Heart right ventricle (tissue), 16 donors: ENCODE measurements around the gene CD79B. TPM values are rescaled to one million over a fixed set of nuclear protein-coding genes. Genes with fewer than 3 reads are reported as not detected.

Experiments used
- ATAC-seq, 8 donors: fragments of 200-7000 bp; cut with Tn5 transposase; one replicate each; pipeline ENCODE4 v1.9.1; 2020; ENCODE audit warnings: mild to moderate bottlenecking in 8 of 8, moderate library complexity in 8 of 8, moderate number of reproducible peaks in 1 of 8
- DNase-seq, 2 donors: peaks; one replicate each; pipeline ENCODE4 v3.0.0-alpha.2; 2020
- H3K27ac ChIP-seq, 10 donors: fragments of 200-600 bp; sonication (generic) in 2 of 10; one replicate each; pipeline versions ENCODE4 v1.5.0 to v1.8.0; 2020 to 2022; ENCODE audit warnings: mild to moderate bottlenecking in 3 of 10
- H3K27me3 ChIP-seq, 7 donors: fragments of 200-600 bp; one replicate each; pipeline ENCODE4 v1.8.0; 2021 to 2022; ENCODE audit warnings: mild to moderate bottlenecking in 2 of 7
- H3K36me3 ChIP-seq, 9 donors: fragments of 200-600 bp; sonication (generic) in 1 of 9; one replicate each; pipeline versions ENCODE4 v1.5.0 to v1.8.0; 2020 to 2022; ENCODE audit warnings: mild to moderate bottlenecking in 2 of 9
- H3K4me1 ChIP-seq, 9 donors: fragments of 200-600 bp; sonication (generic) in 1 of 9; one replicate each; pipeline versions ENCODE4 v1.5.0 to v1.8.0; 2020 to 2022; ENCODE audit warnings: mild to moderate bottlenecking in 4 of 9
- H3K4me3 ChIP-seq, 10 donors: fragments of 200-600 bp; sonication (generic) in 2 of 10; one replicate each; pipeline versions ENCODE4 v1.5.0 to v1.8.0; 2020 to 2022; ENCODE audit warnings: mild to moderate bottlenecking in 7 of 10, moderate library complexity in 2 of 10
- H3K9me3 ChIP-seq, 11 donors: fragments of 200-600 bp in 10 of 11; sonication (generic) in 2 of 11; one replicate each; pipeline versions ENCODE4 v1.5.0 to v1.8.0; 2013 to 2022; ENCODE audit warnings: mild to moderate bottlenecking in 2 of 11, control low read depth in 1 of 11, moderate library complexity in 1 of 11
- CTCF ChIP-seq, 9 donors: fragments of 200-600 bp; sonication (generic) in 2 of 9; IDR thresholded peaks; one replicate each; pipeline versions ENCODE4 v1.5.0 to v1.8.0; 2021 to 2022; ENCODE audit warnings: antibody characterized with exemption in 9 of 9, mild to moderate bottlenecking in 5 of 9, moderate library complexity in 1 of 9
- WGBS, 2 donors: extraction: QIAGEN DNeasy Blood & Tissue Kit; methylation state at CpG; one replicate each; pipeline ENCODE4 v1.1.7; 2013; ENCODE audit warnings: inconsistent platforms in 1 of 2; 5-methylcytosine and 5-hydroxymethylcytosine counted together
- intact Hi-C, 10 donors: fragments of 100-400 bp; cut with DNase I; formaldehyde crosslinking; loops; one replicate each; pipeline versions ENCODE4 v1.11.1 to v1.14.2; 2022
- polyA plus RNA-seq, 2 donors: library from polyadenylated mRNA; stranded (reverse); fragments of 200-250 nt; gene quantifications; one replicate each; pipeline ENCODE4 v1.2.3, GENCODE V29; 2013
- total RNA-seq, 10 donors: library from RNA; stranded (reverse); fragmentation: NEBNext Ultra II Directional in 3 of 10; extraction: Animal tissue kit (Norgen Biotek cat#: 25700) in 3 of 10; gene quantifications; one replicate each; pipeline versions ENCODE4 v1.2.1 to v1.2.4, GENCODE V29; 2021 to 2023
- donor health status: Arrhythmogenic right ventricular cardiomyopathy.
- donor health status: ischemic (EF 13 %, LVEDD 7.1; RV severe dilation, severe dysfunction).
- donor health status: healthy with polysubstance abuse.
- donor health status: DM: no; HTN: yes; CAD: no.
- donor health status: DM: no; HTN: no; CAD: no.
- donor health status: ischemic (EF 25% LVEDD 6.9; RV normal size, moderate dysfunction).
- donor health status: ischemic (EF 25% LVEDD 5.7; RV mildly dilated, moderate dysfunction).
- donor health status: healthy.
- donor health status: DM: yes; HTN: yes; CAD: no.
- donor health status: Ischemic cardiomyopathy.
- donor health status: ischemic (EF 35%, LVEDD 5.7; RV mildly dilated, moderate dysfunction).
- donor health status: nonischemic (EF 11% LVEDD 7.7; RV severe dilation, severe dysfunction).
- donor health status: DM: yes; HTN: yes; CAD: no.
- donor health status: PGD.
- donor health status: ischemic (EF 29% LVEDD 5.4; RV normal size, mild dysfunction).
- donor health status: nonischemic (EF 23%, LVEDD 6.1; RV moderate dilation, normal function).

CD79B gene
- total and polyA plus RNA-seq, 12 donors: 2.2 to 11.6 (median 3.9) TPM

- Histone ChIP-seq H3K36me3 (no peaks in the 10 kb centered on the region), H3K4me3 (no peak overlapping the region), H3K27ac (peak overlapping the region; percentile 71 to 90 (median 84)), H3K27me3 (no peaks in the 10 kb centered on the region), H3K9me3 (no peaks in the 10 kb centered on the region), H3K4me1 (peaks cover 7 to 51% (median 37%) of the 10 kb centered on the region in 9 donors)
- ATAC-seq (peak; percentile 45 to 87 (median 80)), DNase-seq (peak; percentile 56 to 75)
- TF ChIP-seq CTCF (IDR thresholded peaks at IDR 0.05): no peak
- intact Hi-C loops: no loop called here
- WGBS, 2 donors: 54 to 56% methylated on average over 4 of the region's 4 CpGs
Observed at GRCh38 chr17:63963123-63963522, 31.0 kb upstream of the CD79B start.

GRCh38 chr17:63962298-63962744 lies 30.2 kb upstream of the CD79B start:
- Histone ChIP-seq H3K27me3 (no peaks in the 10 kb centered on the region), H3K27ac (peak overlapping the region; percentile 54 to 90 (median 82)), H3K9me3 (no peaks in the 10 kb centered on the region), H3K36me3 (no peaks in the 10 kb centered on the region), H3K4me3 (no peak overlapping the region), H3K4me1 (peaks cover 7 to 51% (median 37%) of the 10 kb centered on the region in 9 donors)
- no peak for DNase-seq
- WGBS, 2 donors: 53 to 69% methylated on average over 10 of the region's 10 CpGs
- intact Hi-C loops: no loop called here
- no peak for TF ChIP-seq CTCF (IDR thresholded peaks at IDR 0.05)
- no peak for ATAC-seq

GRCh38 chr17:63961355-63962212 lies 29.5 kb upstream of the CD79B start:
- H3K4me1 ChIP-seq: peaks cover 7 to 51% (median 37%) of the 10 kb centered on the region in 9 donors
- H3K9me3 ChIP-seq: no peaks in the 10 kb centered on the region
- peak overlapping the region; percentile 54 to 90 (median 82) for H3K27ac ChIP-seq
- ATAC-seq (peak; percentile 49 to 86 (median 66)), DNase-seq (peak; percentile 70 to 74)
- intact Hi-C loops: no loop called here
- H3K27me3 ChIP-seq: no peaks in the 10 kb centered on the region
- peak overlapping the region in 5 of 10 donors; percentile 10 to 26 (median 13) for H3K4me3 ChIP-seq
- 17 to 29% methylated on average over 37 of the region's 37 CpGs for WGBS, 2 donors
- TF ChIP-seq CTCF (IDR thresholded peaks at IDR 0.05): no peak
- no peaks in the 10 kb centered on the region for H3K36me3 ChIP-seq

- intact Hi-C loops: no loop called here
- Histone ChIP-seq H3K36me3 (no peaks in the 10 kb centered on the region), H3K27me3 (no peaks in the 10 kb centered on the region), H3K27ac (peak overlapping the region in 7 of 10 donors; percentile 2 to 67 (median 47)), H3K4me3 (no peak overlapping the region), H3K9me3 (no peaks in the 10 kb centered on the region), H3K4me1 (peaks cover 7 to 51% (median 37%) of the 10 kb centered on the region in 9 donors)
- WGBS, 2 donors: 54 to 57% methylated on average over 7 of the region's 7 CpGs
- ATAC-seq (peak in 3 of 8 donors; percentile 8 to 21 (median 20)), DNase-seq (no peak)
- no peak for TF ChIP-seq CTCF (IDR thresholded peaks at IDR 0.05)
Observed at GRCh38 chr17:63960430-63960829, 28.3 kb upstream of the CD79B start.
